ENCODE data around the gene PLXDC2. TPM values are rescaled to one million over a fixed set of nuclear protein-coding genes. Genes with fewer than 3 reads are reported as not detected.
A peak's percentile ranks its signal among the peaks of the same experiment; 100 is the strongest.

Gene PLXDC2
- polyA plus RNA-seq, 1 of the 3 experiments (the other 2 are of a cell fraction), result 2.5 TPM

- POLR2A ChIA-PET, result no interaction called here
Observed at GRCh38 chr10:20247891-20248708, 431.9 kb downstream of the PLXDC2 start.

More at GRCh38 chr10:20247891-20248708, 431.9 kb downstream of the PLXDC2 start:
- Histone ChIP-seq H2AFZ (ENCODE audit: low read depth) (no peak overlapping the region), H3K4me3 (ENCODE audit: low read depth in 2 of 2, low read length in 1 of 2) (no peak overlapping the region), H3K4me1 (ENCODE audit: control insufficient read depth in 1 of 2, insufficient read depth in 2 of 2, low read depth in 1 of 2, low read length in 1 of 2) (no peaks in the 10 kb centered on the region; a peak in 2 of 4 replicates), H3K79me2 (ENCODE audit: insufficient read depth) (no peaks in the 10 kb centered on the region), H3K4me2 (no peak overlapping the region), H3K9me3 (no peaks in the 10 kb centered on the region), H3F3A (replicated peaks; ENCODE audit: insufficient read depth) (no peaks in the 10 kb centered on the region), H3K9ac (no peak overlapping the region), H3K27me3 (ENCODE audit: insufficient read depth) (no peaks in the 10 kb centered on the region), H3K9me2 (no peaks in the 10 kb centered on the region), H4K20me1 (ENCODE audit: insufficient read depth) (no peaks in the 10 kb centered on the region), H3K27ac (ENCODE audit: low read depth in 2 of 2, low read length in 1 of 2) (no peak overlapping the region), H3K36me3 (replicated peaks in 1 of 2; ENCODE audit: control insufficient read depth in 1 of 2, insufficient read depth in 2 of 2, low read length in 1 of 2) (no peaks in the 10 kb centered on the region)
- 64% methylated on average over 7 of the region's 7 CpGs for WGBS (ENCODE audit: low lambda C conversion rate)
- CTCF ChIA-PET, result interaction anchor here (0.5 kb wide), 1 partner anchor 23 kb away, joined by 3 read pairs; no protein-coding TSS in a partner anchor
- TF ChIP-seq CTCF (IDR thresholded peaks at IDR 0.05) (no peak), FOSL2 (IDR thresholded peaks at IDR 0.05; ENCODE audit: borderline replicate concordance, low read depth) (no peak), ELF1 (IDR thresholded peaks at IDR 0.05) (no peak), USF1 (IDR thresholded peaks at IDR 0.05; ENCODE audit: borderline replicate concordance, low read depth) (no peak), NFIC (IDR thresholded peaks at IDR 0.05; ENCODE audit: borderline replicate concordance) (no peak), TCF12 (IDR thresholded peaks at IDR 0.05) (no peak), SMC3 (IDR thresholded peaks at IDR 0.05; ENCODE audit: low read depth, low read length) (no peak), EZH2phosphoT487 (IDR thresholded peaks at IDR 0.05; ENCODE audit: borderline replicate concordance, low read depth) (no peak), IRF3 (IDR thresholded peaks at IDR 0.05; ENCODE audit: low read depth, low read length) (no peak)
- DNase-seq, result peak; percentile 6

All from SK-N-SH (cell line).